ENCODE measurements around the gene P3R3URF.

The P3R3URF gene

DNA sequence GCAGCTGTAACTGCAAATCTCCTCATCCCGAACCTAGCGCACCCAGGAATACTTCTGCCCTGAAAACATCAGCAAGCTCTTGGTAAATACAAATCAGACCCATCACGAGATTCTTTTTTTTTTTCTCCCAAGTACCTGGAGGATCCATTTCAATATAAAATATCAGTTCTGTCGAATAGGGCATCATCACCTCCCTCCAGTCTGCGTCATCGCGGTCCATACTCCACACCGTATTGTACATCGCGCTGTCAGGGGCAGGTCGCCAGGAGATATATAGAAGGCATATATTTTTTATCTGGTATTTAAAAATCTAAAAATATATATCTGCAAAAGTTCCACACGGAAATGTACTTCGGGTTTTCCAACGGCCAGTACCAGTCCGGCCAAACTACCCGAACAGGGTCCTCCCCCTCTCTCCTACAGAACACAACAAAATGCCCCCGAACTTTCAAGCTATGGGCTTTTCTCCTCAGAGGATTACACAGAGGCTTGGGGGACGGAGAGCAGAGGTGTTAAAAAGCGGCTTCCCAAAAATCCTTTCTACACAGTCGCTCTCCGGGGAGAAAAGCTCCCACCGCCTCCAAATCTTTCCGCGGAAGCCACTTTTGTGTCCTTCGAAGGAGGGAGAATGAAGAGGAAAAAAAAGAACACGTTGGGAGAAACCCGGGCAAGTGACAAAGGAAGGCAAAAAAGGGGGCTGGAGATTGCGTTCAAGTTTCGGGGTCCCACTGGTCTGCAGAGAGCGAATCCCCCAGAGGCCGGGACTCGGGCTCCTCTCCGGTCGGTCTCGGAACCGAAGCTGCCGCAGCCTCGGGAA lies 44.4 kb downstream of the P3R3URF start:
- no peak for ATAC-seq

DNA sequence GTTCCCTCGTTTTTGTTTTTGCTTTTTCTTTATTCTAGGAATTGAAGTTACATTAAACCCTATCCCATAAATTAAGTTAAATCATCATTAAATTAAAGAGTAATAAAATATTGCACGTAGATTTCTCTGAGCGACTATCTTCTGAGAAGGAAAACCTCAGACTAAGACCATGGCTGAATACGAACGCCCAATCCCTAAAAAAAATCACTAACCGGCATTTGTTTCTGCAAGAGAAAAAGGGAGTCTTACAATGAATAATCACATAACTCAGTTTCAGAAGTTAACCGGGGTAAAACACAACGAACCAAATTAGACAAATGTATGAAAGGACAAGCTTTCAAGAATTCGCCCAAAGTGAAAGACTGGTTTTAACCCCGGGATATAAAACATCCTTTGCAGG lies 45.2 kb downstream of the P3R3URF start:
- ATAC-seq: no peak

DNA sequence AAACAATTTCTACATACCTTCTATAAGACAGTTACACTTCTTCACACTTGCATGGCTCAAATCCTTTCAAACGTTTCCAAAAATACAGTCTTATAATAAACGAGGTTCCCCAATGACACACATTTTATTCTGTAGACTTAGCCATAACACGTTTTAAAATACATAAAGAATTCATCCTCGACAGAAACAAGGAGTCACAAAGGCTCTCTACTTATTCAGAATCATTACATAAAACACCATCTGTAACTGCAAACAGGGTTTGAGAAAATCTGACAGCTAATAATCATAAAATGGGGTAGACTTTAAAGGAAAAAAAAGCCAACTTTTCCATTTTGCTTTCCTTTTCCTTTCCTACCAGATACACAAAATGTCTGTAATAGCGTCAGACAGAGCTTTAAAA lies 45.7 kb downstream of the P3R3URF start:
- ATAC-seq: no peak

DNA sequence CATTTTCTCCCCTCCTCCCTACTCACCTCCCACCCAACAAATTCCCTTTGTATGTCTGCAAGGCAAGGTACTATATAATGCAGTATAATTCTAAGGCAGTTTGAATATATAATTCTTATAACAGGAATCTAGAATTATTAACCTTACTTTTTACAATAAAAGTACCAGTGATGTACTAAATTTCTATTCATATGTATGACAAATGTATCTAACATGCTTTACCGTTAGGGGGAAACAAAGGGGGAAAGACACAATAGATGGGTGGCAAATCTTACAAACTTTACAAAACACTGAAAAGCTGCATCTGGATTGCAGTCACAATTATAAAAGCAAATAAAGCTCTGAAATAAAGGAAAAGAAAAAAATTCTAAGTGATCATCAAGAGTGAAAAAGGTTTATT lies 46.2 kb downstream of the P3R3URF start:
- ATAC-seq: no peak

DNA sequence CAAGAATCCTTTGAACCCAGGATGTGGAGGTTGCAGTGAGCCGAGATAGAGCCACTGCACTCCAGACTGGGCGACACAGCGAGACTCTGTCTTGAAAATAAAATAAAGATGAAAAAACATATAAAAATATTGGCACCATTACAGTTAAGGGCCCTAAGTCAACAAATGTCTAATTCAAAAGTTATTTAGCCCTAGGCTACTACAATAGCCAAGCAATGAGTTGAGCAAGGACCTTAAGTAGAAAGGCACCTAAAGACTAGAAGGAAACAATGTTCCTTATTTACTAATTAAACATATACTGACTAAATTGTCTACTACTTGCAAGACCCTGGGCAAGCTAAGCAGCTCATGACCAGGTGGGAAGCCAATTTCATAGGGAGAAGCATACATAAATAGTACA lies 47.9 kb downstream of the P3R3URF start:
- ATAC-seq: no peak
